ENCODE measurements around the gene KLHL11.

KLHL11 gene

GRCh38 chr17:41864836-41865595, at the start of gene KLHL11:
Gene KLHL11, minus strand, starts transcription at chr17:41865423. Its CDS starts 53 bp downstream, at chr17:41865370.
- DNase-seq: peak; percentile 88

- DNase-seq: no peak
Observed at GRCh38 chr17:41915020-41915419, 49.8 kb upstream of the KLHL11 start.

- no peak for DNase-seq
Observed at GRCh38 chr17:41914358-41914766, 49.1 kb upstream of the KLHL11 start.

GRCh38 chr17:41913798-41914197, 48.6 kb upstream of the KLHL11 start:
- DNase-seq: no peak

- no peak for DNase-seq
Observed at GRCh38 chr17:41912925-41913324, 47.7 kb upstream of the KLHL11 start.

GRCh38 chr17:41910701-41911391, 45.6 kb upstream of the KLHL11 start:
- DNase-seq: no peak

- DNase-seq: no peak
Observed at GRCh38 chr17:41909088-41909487, 43.9 kb upstream of the KLHL11 start.

GRCh38 chr17:41907633-41908539, 42.7 kb upstream of the KLHL11 start:
- no peak for DNase-seq

GRCh38 chr17:41907185-41907556, 41.9 kb upstream of the KLHL11 start:
- no peak for DNase-seq

GRCh38 chr17:41906465-41907184, 41.4 kb upstream of the KLHL11 start:
- DNase-seq: no peak

GRCh38 chr17:41905172-41905571, 39.9 kb upstream of the KLHL11 start:
- DNase-seq: no peak

- no peak for DNase-seq
Observed at GRCh38 chr17:41904242-41904841, 39.1 kb upstream of the KLHL11 start.

- no peak for DNase-seq
Observed at GRCh38 chr17:41901646-41902045, 36.4 kb upstream of the KLHL11 start.

- DNase-seq: no peak
Observed at GRCh38 chr17:41896726-41897125, 31.5 kb upstream of the KLHL11 start.

GRCh38 chr17:41895617-41896016, 30.4 kb upstream of the KLHL11 start:
- no peak for DNase-seq

GRCh38 chr17:41894791-41895331, 29.6 kb upstream of the KLHL11 start:
- DNase-seq: no peak

GRCh38 chr17:41893384-41893783, 28.2 kb upstream of the KLHL11 start:
- DNase-seq: no peak

- DNase-seq: no peak
Observed at GRCh38 chr17:41892021-41892376, 26.8 kb upstream of the KLHL11 start.

GRCh38 chr17:41891135-41892020, 26.2 kb upstream of the KLHL11 start:
- no peak for DNase-seq

- DNase-seq: no peak
Observed at GRCh38 chr17:41888332-41888965, 23.2 kb upstream of the KLHL11 start.

All from CD4-positive, alpha-beta T cell treated with Interleukin-21 for 1 hour (primary cell).